ENCODE data around the gene APEH.

APEH gene

GRCh38 chr3:49661281-49661680, 12.9 kb upstream of the APEH start:
- Histone ChIP-seq H3K27ac (no peak overlapping the region), H3K79me2 (ENCODE audit: insufficient read depth, low read depth) (no peaks in the 10 kb centered on the region), H3K4me3 (IDR thresholded peaks at IDR 0.05; ENCODE audit: insufficient read depth, low read depth, low read length) (no peak overlapping the region), H3K27me3 (ENCODE audit: insufficient read depth, low read depth) (no peaks in the 10 kb centered on the region), H3K9ac (no peak overlapping the region), H3K4me1 (ENCODE audit: low read depth, poor library complexity, severe bottlenecking) (no peaks in the 10 kb centered on the region), H3K36me3 (ENCODE audit: insufficient read depth) (no peaks in the 10 kb centered on the region), H3K4me2 (no peak overlapping the region), H4K20me1 (ENCODE audit: insufficient read depth) (no peaks in the 10 kb centered on the region), H2AFZ (ENCODE audit: low read depth) (no peak overlapping the region)
- no peak for TF ChIP-seq CTCF (conservative IDR thresholded peaks at IDR 0.05; ENCODE audit: low read depth, low read length)

GRCh38 chr3:49662021-49662420, 12.1 kb upstream of the APEH start:
- no peak overlapping the region for H3K4me2 ChIP-seq
- H2AFZ ChIP-seq (ENCODE audit: low read depth): no peak overlapping the region
- H3K27me3 ChIP-seq (ENCODE audit: insufficient read depth, low read depth): no peaks in the 10 kb centered on the region
- no peaks in the 10 kb centered on the region for H3K79me2 ChIP-seq (ENCODE audit: insufficient read depth, low read depth)
- H3K4me1 ChIP-seq (ENCODE audit: low read depth, poor library complexity, severe bottlenecking): no peaks in the 10 kb centered on the region
- no peaks in the 10 kb centered on the region for H4K20me1 ChIP-seq (ENCODE audit: insufficient read depth)
- no peak overlapping the region for H3K9ac ChIP-seq
- H3K36me3 ChIP-seq (ENCODE audit: insufficient read depth): no peaks in the 10 kb centered on the region
- H3K27ac ChIP-seq: no peak overlapping the region
- no peak for TF ChIP-seq CTCF (conservative IDR thresholded peaks at IDR 0.05; ENCODE audit: low read depth, low read length)
- no peak overlapping the region for H3K4me3 ChIP-seq (IDR thresholded peaks at IDR 0.05; ENCODE audit: insufficient read depth, low read depth, low read length)

- no peaks in the 10 kb centered on the region for H3K79me2 ChIP-seq (ENCODE audit: insufficient read depth, low read depth)
- H2AFZ ChIP-seq (ENCODE audit: low read depth): no peak overlapping the region
- H3K4me2 ChIP-seq: no peak overlapping the region
- H3K4me3 ChIP-seq (IDR thresholded peaks at IDR 0.05; ENCODE audit: insufficient read depth, low read depth, low read length): no peak overlapping the region
- H3K36me3 ChIP-seq (ENCODE audit: insufficient read depth): no peaks in the 10 kb centered on the region
- no peaks in the 10 kb centered on the region for H3K27me3 ChIP-seq (ENCODE audit: insufficient read depth, low read depth)
- no peaks in the 10 kb centered on the region for H3K4me1 ChIP-seq (ENCODE audit: low read depth, poor library complexity, severe bottlenecking)
- TF ChIP-seq CTCF (conservative IDR thresholded peaks at IDR 0.05; ENCODE audit: low read depth, low read length): no peak
- no peak overlapping the region for H3K27ac ChIP-seq
- H3K9ac ChIP-seq: no peak overlapping the region
- no peaks in the 10 kb centered on the region for H4K20me1 ChIP-seq (ENCODE audit: insufficient read depth)
Measured at GRCh38 chr3:49662720-49663413, 11.3 kb upstream of the APEH start.

GRCh38 chr3:49663831-49664230, 10.3 kb upstream of the APEH start:
- no peak overlapping the region for H3K4me3 ChIP-seq (IDR thresholded peaks at IDR 0.05; ENCODE audit: insufficient read depth, low read depth, low read length)
- no peak overlapping the region for H2AFZ ChIP-seq (ENCODE audit: low read depth)
- no peaks in the 10 kb centered on the region for H4K20me1 ChIP-seq (ENCODE audit: insufficient read depth)
- no peak overlapping the region for H3K27ac ChIP-seq
- no peaks in the 10 kb centered on the region for H3K36me3 ChIP-seq (ENCODE audit: insufficient read depth)
- H3K4me2 ChIP-seq: no peak overlapping the region
- no peaks in the 10 kb centered on the region for H3K79me2 ChIP-seq (ENCODE audit: insufficient read depth, low read depth)
- no peak for TF ChIP-seq CTCF (conservative IDR thresholded peaks at IDR 0.05; ENCODE audit: low read depth, low read length)
- H3K9ac ChIP-seq: no peak overlapping the region
- H3K27me3 ChIP-seq (ENCODE audit: insufficient read depth, low read depth): no peaks in the 10 kb centered on the region
- H3K4me1 ChIP-seq (ENCODE audit: low read depth, poor library complexity, severe bottlenecking): no peaks in the 10 kb centered on the region

All from KMS-11 (cell line).